DND-41 (cell line): ENCODE measurements around the gene EXT2.

ENCODE experiments used
- ATAC-seq: fragments of 200-7000 bp; cut with Tn5 transposase; 3 replicates; pipeline ENCODE4 v1.9.1; 2021; ENCODE audit warnings: low read depth; ENCODE audit not compliant: insufficient read depth
- DNase-seq: peaks from one replicate; pipeline ENCODE4 v3.0.0-alpha.2; 2020
- H2AFZ ChIP-seq: 2 replicates; pipeline ENCODE4 v1.6.0; 2012; ENCODE audit warnings: low read depth, low read length
- H3K27ac ChIP-seq: 2 replicates; pipeline ENCODE4 v1.5.1; 2012; ENCODE audit warnings: low read length, inconsistent platforms
- H3K27me3 ChIP-seq: fragments of 200-600 bp; sonication (generic); 2 replicates; pipeline ENCODE4 v1.6.0; 2012; ENCODE audit warnings: low read length, mild to moderate bottlenecking, inconsistent platforms; ENCODE audit not compliant: insufficient read depth, poor library complexity
- H3K36me3 ChIP-seq: 2 replicates; pipeline ENCODE4 v1.5.1; 2012; ENCODE audit warnings: low read length, inconsistent platforms; ENCODE audit not compliant: insufficient read depth
- H3K4me1 ChIP-seq: 2 replicates; pipeline ENCODE4 v1.5.1; 2012; ENCODE audit warnings: mild to moderate bottlenecking, low read length; ENCODE audit not compliant: insufficient read depth
- H3K4me2 ChIP-seq: 2 replicates; pipeline ENCODE4 v1.6.0; 2012; ENCODE audit warnings: mild to moderate bottlenecking, moderate library complexity, low read length, inconsistent platforms; ENCODE audit not compliant: insufficient read depth
- H3K4me3 ChIP-seq, 2 experiments: fragments of 200-600 bp in 1 of 2; shearing (Covaris generic) in 1 of 2; 2 replicates each; pipeline ENCODE4 v1.5.1; 2012 to 2016; ENCODE audit warnings: inconsistent platforms in 2 of 2, low read length in 2 of 2, mild to moderate bottlenecking in 2 of 2, low read depth in 1 of 2, moderate library complexity in 1 of 2
- H3K79me2 ChIP-seq: 2 replicates; pipeline ENCODE4 v1.6.0; 2012; ENCODE audit warnings: low read length, inconsistent platforms; ENCODE audit not compliant: insufficient read depth
- H3K9ac ChIP-seq: 2 replicates; pipeline ENCODE4 v1.6.0; 2012; ENCODE audit warnings: low read depth, mild to moderate bottlenecking, inconsistent platforms, low read length, moderate library complexity
- H3K9me3 ChIP-seq: 2 replicates; pipeline ENCODE4 v1.5.1; 2012; ENCODE audit warnings: low read length, moderate library complexity, mild to moderate bottlenecking, inconsistent platforms; ENCODE audit not compliant: insufficient read depth, severe bottlenecking
- H4K20me1 ChIP-seq: 2 replicates; pipeline ENCODE4 v1.6.0; 2012; ENCODE audit warnings: low read length; ENCODE audit not compliant: insufficient read depth
- EZH2 ChIP-seq: IDR thresholded peaks from 3 replicates; pipeline ENCODE4 v1.6.1; 2012; ENCODE audit warnings: borderline replicate concordance, low read depth, mild to moderate bottlenecking, moderate library complexity, low read length, inconsistent platforms; ENCODE audit not compliant: severe bottlenecking
- TF ChIP-seq, protein P1 (sequence below): IDR thresholded peaks from 2 replicates; pipeline ENCODE4 v1.5.1; 2012; ENCODE audit warnings: borderline replicate concordance, low read length, moderate library complexity, mild to moderate bottlenecking; ENCODE audit not compliant: poor library complexity, severe bottlenecking; ENCODE audit errors: extremely low read depth

The EXT2 gene

DNA sequence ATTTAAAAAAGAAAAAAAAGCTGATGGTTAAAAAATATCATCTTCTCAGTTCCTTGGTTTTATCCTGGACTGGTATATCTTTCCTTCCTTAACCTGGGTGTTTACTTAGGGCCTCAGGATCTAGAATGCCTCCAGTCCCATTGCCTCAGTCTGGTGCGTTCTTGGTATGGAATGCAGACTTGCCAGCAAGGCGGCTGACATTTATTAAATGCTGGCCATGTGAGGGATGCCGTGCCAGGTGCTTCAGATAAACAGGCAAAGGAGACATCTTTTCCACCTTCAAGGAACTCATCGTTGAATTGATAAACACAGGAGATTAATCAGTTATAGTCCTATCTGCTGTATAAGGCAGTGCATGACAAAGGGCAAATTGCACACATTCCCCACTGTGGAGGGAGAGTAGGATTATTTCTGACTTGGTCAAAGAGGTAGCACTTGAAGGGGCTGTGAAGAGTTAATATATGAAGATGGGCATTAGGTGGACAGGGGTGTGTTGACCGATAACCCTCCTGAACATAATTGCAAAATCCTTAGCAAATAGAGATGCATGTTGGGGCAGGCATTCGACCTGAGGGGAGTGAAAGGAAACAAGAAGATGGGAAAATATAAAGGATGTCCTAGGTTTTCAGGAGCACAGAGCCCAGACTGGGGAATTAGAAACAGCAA lies 160.1 kb downstream of the EXT2 start:
- TF ChIP-seq EZH2: no peak
- TF ChIP-seq, protein P1, sequence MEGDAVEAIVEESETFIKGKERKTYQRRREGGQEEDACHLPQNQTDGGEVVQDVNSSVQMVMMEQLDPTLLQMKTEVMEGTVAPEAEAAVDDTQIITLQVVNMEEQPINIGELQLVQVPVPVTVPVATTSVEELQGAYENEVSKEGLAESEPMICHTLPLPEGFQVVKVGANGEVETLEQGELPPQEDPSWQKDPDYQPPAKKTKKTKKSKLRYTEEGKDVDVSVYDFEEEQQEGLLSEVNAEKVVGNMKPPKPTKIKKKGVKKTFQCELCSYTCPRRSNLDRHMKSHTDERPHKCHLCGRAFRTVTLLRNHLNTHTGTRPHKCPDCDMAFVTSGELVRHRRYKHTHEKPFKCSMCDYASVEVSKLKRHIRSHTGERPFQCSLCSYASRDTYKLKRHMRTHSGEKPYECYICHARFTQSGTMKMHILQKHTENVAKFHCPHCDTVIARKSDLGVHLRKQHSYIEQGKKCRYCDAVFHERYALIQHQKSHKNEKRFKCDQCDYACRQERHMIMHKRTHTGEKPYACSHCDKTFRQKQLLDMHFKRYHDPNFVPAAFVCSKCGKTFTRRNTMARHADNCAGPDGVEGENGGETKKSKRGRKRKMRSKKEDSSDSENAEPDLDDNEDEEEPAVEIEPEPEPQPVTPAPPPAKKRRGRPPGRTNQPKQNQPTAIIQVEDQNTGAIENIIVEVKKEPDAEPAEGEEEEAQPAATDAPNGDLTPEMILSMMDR: no peak
- Histone ChIP-seq H3K4me1 (no peaks in the 10 kb centered on the region), H4K20me1 (0 out of 2 replicates have a peak, but pooled peaks cover 2% of the 10 kb centered on the region), H3K4me3 (no peak overlapping the region), H3K36me3 (no peaks in the 10 kb centered on the region), H3K9me3 (peaks cover 12% of the 10 kb centered on the region), H2AFZ (no peak overlapping the region), H3K79me2 (no peaks in the 10 kb centered on the region), H3K27me3 (no peaks in the 10 kb centered on the region), H3K27ac (no peak overlapping the region), H3K9ac (no peak overlapping the region), H3K4me2 (no peak overlapping the region)
- no peak for DNase-seq
- no peak for ATAC-seq

DNA sequence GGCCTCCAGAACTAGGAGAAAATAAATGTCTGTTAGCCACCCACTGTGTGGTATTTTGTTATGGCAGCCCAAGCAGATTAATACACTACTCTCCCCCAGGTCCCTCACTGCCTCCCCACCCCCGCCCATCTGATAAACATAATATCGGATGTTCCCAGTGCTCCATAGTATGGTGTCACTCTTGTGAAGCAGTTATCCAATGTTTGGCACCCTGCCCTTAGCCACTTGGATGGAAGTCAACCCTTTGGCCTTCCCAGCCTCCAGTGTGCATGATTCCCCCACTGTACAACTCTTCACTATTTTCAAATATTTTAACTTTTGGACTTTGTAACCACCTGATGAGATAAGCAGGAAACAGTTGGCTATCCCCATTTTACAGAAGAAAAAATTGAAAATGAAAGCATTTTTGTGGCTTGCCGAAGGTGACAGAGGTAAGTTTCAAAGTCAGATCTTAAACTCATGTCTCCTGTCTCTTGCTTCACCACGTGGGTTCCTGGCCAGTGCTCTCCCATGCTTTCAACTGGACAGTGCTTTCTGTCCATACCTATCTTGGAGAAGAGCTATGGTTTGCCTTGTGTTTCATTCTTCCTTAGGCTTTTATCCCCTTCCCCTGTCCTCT lies 161.3 kb downstream of the EXT2 start:
- H4K20me1 ChIP-seq: 0 out of 2 replicates have a peak, but pooled peaks cover 2% of the 10 kb centered on the region
- no peak overlapping the region for H3K4me2 ChIP-seq
- H3K9me3 ChIP-seq: peaks cover 12% of the 10 kb centered on the region
- no peak overlapping the region for H3K9ac ChIP-seq
- no peak for TF ChIP-seq EZH2
- TF ChIP-seq, protein P1: no peak
- no peaks in the 10 kb centered on the region for H3K27me3 ChIP-seq
- ATAC-seq (no peak), DNase-seq (no peak)
- no peak overlapping the region for H3K4me3 ChIP-seq
- no peaks in the 10 kb centered on the region for H3K79me2 ChIP-seq
- no peaks in the 10 kb centered on the region for H3K36me3 ChIP-seq
- no peak overlapping the region for H3K27ac ChIP-seq
- no peak overlapping the region for H2AFZ ChIP-seq
- H3K4me1 ChIP-seq: no peaks in the 10 kb centered on the region

DNA sequence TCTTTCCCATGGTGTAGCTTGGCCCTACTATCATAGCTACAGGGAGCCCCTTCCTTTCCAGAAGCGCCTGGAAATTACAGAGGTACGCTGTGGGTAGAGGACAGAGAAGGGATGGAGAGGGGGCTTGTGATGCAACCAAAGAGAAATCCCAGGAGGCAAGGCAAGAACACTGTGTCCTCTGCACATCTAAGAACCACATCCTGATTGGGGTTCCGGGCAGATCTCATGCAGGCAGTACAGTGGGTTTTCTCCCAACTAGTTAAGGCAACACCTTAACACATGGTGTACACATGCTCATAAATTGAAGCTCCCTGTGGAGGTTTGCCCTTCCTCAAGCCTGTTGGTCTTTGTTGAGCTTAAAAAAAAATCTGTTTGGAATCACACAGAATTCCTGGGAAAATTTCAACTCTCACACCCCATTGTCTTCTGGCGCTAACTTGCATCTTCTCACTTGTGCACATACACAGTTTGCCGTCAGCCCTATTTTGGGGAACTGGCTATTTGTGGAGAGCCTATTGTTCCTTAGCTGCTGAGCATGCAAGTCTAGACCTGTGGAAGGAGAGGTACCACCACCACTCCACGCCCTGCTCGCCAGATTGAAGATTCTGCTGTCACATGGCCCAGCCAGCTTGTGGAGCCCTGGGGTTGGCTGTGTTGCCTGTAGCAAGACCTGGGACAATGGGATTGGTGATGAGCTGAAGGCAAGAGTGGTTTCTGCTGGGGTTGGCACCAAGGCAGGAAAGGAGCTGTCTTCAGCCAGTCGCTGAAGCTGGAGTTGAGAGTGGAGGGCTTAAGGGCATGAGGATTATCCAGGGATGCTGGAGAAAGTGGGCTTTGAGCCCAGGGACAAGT lies 162.1 kb downstream of the EXT2 start:
- H4K20me1 ChIP-seq: 0 out of 2 replicates have a peak, but pooled peaks cover 2% of the 10 kb centered on the region
- H3K4me2 ChIP-seq: no peak overlapping the region
- TF ChIP-seq, protein P1: no peak
- no peak for TF ChIP-seq EZH2
- no peaks in the 10 kb centered on the region for H3K4me1 ChIP-seq
- DNase-seq: no peak
- ATAC-seq: peak; percentile 50; the same call in 2 of the 3 replicates
- no peak overlapping the region for H3K9ac ChIP-seq
- H3K27ac ChIP-seq: no peak overlapping the region
- no peak overlapping the region for H2AFZ ChIP-seq
- peaks cover 10% of the 10 kb centered on the region for H3K9me3 ChIP-seq
- no peaks in the 10 kb centered on the region for H3K27me3 ChIP-seq
- H3K4me3 ChIP-seq: no peak overlapping the region
- H3K79me2 ChIP-seq: no peaks in the 10 kb centered on the region
- no peaks in the 10 kb centered on the region for H3K36me3 ChIP-seq
